HG03196 (cell line): ENCODE data around the gene KAZN.

ENCODE experiments used
- ATAC-seq: cut with Tn5 transposase; IDR thresholded peaks from one replicate; pipeline ENCODE4 v1.9.1; 2021; ENCODE audit not compliant: unreplicated experiment

The KAZN gene

DNA sequence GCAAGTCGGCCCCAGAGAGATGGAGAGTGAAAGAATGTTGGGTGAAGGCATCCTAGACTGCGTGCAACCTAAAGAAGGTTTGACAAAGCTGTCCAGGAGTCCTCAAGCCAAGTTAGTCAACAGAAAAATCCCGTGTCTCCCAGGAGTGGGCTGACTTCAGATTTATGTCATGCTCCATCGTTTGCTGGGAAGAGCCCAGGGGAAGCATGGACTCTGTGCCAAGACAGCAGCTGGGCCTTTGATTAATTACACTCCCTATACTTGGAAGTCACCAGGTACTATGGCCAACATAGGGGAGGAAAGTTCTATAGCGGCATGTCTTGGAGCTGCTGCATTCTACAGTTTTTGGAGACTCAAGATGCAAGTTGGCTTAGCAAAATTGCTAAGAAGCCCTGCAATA lies 247.4 kb downstream of the KAZN start:
- ATAC-seq, result no peak

DNA sequence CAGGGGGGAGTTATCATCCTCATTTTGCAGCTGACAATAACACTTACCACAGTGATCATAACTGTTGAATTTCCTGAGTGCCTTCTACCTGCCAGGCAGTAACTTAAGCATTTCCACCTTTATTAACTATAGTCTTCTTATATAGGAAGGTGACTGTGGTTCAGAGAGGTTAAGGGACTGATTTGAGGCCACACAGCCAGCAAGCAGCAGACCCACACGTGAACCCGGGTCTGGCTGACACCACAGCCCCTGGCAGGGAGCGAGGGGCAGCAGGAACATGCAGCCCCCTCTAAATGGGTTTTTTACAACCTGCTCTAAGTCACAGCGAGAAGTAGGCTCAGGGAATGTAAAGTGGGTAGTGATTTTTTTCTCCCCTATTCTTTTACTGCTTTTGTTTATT lies 248.2 kb downstream of the KAZN start:
- no peak for ATAC-seq

DNA sequence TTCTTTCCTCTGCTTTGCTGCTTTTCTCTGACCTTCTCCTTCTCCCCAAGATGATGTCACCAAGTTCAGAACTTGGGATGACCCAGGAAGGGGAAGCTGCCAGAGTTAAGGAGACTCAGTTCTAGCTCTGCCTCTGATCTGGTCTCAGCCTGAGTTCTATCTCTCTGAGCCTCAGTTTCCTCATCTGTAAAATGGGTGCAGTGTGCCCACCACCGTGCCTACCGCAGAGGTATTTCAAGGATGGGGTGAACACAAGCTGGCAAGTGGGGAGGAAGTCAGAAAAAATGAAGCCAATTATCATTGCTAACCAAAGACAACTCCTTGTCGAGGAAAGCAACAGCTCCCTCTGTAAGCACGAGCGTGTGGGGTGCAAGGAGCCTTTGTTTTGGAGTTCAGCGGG lies 249.7 kb downstream of the KAZN start:
- ATAC-seq, result no peak

DNA sequence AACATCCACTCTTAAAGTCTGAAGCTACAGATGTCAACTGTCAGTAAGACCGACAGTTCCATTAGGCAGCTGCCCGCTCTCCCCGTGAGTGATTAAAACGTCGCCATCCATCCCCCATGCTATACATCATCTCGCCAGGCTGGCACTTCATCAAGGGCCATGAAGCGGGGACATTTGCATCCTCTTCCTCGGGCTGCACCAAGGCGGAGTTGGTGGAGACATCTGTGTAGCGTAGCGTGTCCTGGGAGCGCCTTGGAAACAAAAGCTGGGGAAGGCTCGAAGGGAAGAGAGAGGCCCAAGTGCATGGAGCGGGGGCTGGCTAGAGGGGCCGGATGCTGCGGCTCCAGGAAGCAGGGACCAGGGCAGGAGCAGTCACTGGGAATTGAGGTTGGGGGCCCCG lies 250.1 kb downstream of the KAZN start:
- no peak for ATAC-seq

DNA sequence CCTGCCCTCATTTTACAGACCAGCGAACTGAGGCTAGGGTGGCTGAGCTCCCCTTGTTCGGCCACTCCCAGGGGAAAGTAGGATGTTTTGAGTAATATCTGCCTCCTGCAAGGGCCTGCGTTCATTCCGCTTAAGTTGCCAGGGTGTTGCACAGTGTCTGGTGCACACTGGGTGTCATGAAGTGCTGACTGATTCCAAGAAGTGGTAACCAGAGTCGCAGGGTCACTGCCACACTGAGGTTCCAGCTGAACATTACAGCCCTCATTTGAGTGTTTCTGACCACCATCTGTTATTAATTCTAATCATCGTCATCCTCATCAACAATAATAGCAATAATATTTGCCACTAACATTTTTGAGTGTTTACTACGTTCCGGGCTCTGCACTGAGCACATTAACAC lies 250.6 kb downstream of the KAZN start:
- ATAC-seq, result no peak

DNA sequence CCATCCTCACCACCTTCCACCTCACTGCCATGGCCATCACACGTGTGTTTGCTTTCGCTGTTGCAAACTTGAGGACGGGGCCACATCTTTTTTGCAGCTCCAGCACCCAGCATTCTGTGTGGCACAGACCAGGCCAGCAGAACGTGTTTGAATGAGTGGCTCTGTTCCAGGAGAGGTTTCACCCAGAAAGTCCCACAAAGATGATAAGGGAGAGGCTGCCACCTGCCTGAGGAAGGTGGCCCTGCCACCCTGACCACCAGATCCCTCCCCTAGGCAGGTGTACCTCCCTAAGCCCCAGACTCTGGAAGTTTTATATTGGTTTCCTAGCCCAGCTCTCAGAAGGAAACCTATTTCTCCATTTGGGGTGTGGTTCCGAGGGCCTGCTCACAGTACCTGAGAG lies 252.1 kb downstream of the KAZN start:
- no peak for ATAC-seq

DNA sequence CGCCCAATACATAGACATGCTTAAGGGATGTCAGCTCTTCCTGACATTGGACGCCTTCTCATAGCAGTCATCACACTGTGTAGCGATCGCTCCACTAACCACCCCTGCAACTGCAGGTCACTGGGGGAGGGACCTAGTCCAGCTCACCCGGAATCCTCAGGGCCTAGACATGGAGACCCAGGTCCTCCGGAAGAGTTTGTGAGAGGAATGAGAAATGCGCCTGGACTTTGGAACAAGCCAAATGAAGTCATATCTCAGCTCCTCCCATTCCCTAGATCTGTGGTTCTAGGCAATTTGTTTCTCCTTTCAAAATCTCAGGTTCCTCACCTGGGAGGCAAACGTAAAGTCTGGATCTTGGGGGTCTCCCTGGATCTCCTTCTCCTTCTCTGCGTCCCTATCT lies 253.3 kb downstream of the KAZN start:
- no peak for ATAC-seq

DNA sequence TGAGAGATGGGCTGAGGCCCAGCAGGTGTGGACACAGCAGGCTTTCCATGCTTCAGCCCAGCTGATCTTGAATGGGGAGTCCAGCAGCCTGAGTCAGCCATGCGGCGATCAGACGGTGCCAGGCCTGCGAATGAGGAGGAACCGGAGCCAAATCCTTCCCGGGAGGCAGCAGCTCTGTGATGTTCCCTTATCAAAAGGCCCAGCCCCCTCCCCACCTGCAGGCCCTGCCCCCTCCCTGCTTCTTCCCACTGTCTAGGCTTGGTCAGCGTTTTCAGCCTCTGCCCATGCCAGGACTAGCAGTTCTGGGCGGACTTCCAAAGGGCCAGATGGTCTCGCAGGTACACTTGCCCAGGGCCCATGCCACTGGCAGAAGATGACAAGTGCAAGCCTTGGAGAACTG lies 253.8 kb downstream of the KAZN start:
- ATAC-seq, result no peak

DNA sequence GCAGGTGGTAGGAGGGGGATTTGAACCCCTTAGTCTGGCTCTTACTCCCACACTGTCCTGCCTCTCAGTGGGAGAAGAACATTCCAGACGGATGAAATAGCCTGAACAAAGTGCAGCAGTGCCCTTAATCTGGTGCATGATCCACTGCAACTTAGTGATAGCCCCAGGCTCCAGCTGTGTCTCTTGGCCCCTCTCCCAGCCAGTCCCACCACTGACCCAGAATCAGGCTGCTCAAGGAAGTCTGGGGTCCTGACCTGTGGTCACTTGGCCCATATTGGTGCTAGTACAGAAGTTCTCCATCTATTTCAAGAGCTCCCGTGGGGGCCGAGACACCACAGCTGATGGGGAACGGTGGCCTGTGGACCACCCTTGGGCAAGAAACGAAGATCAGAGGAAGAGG lies 255.0 kb downstream of the KAZN start:
- no peak for ATAC-seq

DNA sequence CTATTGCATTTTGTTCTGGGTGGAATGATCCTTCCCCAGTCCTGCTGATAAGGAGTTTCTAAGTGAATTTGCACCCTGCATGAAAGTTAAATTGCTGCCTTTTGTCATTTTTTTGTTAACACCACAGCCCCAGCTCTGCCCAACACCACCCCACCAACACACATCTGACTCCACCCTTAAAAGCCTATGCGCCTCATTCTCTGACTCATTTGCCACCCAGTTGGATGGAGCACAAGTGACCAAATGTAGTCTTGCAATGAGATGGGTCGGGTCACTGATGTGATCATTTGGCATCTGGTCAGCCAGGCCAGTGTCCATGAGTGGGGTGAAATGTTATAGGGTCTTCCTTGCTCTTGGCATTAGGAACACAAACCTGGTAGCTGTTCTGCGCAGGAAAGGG lies 256.8 kb downstream of the KAZN start:
- no peak for ATAC-seq

DNA sequence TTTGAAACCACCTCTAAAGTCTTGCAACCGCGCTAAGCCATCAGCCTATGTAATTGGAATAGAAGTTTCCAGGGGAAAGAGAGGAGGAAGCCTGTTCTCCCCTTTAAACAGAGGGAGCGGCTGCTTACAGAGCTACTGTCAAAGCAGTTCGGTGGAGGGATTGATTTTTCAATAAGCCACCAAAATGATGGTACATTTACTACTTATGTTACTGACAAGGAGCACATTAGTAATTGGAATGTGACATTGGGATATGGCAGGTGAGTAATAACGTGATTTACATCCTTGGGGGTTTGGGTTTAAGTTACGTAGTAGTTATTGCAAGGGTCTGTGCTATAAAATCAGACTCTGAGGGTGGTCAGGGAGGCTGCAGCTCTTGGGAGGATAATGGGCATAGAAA lies 257.3 kb downstream of the KAZN start:
- ATAC-seq, result no peak

DNA sequence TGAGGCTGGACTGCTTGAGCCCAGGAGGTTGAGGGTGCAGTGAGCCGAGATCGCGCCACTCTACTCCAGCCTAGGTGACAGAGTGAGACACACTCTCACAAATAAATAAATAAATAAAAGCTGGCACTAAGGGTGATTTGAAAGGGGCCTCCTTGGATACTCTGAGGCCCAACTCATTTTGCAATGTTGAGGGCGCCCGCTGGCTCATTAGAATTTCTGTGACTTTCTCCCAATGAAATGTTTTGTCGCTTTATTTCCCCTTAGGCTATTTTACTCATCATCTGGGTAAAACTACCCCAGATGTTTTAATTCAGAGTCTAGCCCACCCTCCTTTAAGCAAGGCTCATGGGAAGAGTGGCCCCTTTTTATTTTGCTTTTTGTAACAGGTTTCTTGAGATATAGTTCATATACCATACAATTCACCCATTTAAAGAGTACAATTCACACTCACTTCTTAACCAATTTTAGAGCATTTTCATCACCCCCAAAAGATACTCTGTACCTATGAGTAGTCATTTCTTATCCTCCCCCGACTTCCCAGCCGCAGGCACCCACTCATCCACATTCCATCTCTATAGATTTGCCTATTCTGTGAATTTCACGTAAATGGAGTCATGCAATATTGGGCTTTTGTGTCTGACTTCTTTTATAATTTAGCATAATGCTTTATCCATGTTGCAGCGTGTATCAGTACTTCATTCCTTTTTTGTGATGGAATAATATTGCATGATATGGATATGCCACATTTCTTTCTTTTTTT lies 259.1 kb downstream of the KAZN start:
- no peak for ATAC-seq

DNA sequence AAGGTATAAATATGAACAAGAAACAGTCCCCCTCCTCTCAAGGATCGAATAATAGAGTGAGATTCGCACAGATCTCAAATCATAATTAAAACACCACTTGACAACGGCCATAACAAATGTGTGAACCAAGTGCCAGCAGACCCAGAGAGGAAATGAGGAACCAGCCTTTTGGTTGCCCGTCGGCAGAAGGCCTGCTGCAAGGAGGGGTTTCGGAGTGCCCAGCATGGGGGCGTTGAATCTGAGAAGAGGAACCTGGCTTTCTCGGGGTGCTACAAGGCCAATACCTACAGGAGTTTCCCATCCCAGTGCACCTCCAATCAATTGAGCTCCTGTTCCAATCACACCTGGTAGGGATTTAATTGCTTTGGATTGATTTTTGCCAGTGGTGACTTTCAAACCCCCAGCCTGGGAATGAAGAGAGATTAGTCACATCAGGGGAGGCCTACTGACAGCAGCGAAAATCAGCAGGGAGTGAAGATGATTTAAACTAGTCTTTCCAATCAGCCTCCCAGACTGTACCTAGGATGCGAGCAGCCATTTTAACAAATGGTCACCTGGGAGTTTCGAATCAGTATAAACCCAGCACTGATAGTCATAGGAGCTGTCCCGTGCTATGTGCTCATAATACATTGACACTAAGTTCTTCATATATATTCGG lies 263.8 kb downstream of the KAZN start:
- ATAC-seq, result no peak

DNA sequence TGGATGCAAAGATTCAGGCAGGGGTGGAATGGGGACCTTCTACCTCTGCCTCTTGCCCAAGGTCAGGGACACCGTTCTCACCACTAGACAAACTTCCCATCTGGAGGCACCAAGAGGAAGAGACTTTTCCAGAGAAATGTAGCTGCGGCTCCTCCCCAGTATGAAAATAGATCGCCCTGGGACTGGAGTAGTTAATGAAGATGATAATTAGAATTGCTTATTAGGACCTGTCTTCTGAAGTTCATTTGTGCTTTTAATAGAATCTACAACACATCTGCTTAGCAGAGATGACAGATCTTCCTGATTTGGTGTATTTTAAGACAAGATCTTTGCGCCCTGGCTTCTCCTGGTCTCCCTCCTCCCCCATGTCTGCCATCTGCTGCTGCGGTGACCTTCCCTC lies 266.6 kb downstream of the KAZN start:
- no peak for ATAC-seq

DNA sequence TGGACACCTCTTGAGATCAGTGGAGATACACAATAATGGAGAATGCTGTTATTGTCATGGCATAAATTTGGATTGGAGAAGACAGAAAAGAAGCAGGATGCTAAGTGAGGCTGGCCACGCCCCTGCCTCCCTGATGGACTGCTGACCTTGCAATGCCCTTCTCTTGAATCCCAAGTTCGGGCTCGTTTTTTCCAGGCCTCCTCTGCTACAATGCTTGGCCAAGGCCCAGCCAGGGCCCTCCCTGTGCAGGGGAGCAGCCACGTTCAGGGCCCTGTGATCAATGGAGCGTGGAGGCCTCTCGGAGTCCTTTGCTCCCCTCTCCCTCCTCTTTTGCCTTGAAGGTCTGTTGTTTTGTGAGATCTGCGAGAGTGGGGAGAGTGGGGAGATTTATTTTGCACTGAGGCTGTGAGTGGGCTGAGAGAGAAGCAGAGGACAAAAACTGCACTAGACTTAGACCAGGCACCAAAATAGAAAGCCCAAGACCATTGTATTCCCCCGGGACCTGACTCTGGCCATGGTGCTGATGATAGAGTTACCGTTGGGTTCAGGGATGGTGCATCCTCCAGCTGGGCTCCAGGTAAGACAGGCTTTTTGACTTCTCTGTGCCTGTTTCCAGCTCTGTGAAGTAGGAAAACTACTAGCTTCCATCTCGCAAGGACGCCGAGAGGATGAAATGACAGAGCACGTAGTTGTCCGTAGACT lies 268.6 kb downstream of the KAZN start:
- ATAC-seq, result no peak

DNA sequence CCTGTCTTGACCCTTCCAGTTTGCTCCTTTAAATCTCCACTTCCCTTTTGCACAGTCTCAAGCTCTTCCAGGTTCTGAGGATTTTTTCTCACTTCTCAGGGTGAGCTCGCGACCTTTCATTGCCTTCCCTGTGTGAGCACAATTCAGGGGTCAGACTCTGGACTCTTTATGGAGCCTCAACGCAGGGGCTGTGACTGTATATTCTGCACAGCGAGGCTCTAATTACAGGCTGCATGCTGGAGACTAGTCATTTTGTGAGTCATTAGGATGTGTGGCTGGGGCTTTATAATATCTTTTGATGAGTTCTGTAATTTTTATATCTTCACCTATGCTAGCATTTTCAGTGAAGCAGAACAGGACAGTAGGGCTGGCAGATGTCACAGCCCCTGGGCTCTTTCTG lies 270.7 kb downstream of the KAZN start:
- ATAC-seq, result no peak

DNA sequence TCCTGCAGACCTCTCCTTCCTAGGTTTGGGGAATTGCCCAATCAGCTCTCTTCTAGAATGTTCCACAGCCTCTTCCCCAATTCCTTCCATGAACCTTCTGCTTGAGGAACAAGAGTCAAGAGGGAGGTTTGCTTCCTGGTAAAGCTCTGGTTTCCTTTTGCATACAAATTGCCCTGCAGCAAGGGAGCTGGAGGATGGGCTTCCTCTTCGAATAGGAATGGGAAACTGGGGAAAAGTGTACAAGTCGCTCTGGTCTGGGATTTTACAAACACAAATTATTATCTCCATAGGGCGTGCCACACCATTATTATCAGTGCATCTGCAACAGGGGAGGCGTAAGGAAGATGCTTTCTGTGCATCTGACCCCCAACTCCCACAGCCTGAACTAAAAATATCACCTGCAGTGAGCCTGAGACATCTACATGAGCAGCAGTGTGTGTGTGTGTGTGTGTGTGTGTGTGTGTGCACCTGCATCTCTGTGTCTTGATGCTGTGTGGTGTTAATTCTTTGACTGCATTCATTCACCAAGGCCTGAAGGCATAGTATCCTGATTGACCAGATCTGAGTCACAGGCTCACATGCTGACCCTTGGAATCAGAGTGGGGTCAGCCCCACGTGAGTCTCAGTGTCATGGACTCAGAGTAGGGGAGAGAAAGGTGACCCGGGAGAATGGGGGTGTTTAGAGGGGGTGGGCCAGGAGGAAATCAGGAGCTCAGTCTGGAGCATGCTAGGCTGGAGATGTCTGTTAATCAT lies 272.9 kb downstream of the KAZN start:
- no peak for ATAC-seq

DNA sequence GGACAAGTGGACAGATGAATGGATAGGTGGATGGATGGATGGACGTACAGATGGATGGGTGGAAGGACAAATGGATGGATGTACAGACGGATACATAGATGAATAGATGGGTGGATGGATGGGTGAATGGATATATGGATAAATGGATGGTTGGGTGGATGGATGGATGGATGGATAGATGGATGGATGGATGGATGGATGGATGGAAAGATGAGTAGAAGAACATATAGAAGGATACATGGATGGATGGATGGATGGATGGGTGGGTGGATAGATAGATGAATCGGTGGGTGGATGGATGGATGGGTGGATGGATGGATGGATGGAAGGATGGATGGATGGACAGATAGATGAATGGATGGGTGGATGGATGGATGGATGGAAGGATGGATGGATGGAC lies 274.3 kb downstream of the KAZN start:
- no peak for ATAC-seq

DNA sequence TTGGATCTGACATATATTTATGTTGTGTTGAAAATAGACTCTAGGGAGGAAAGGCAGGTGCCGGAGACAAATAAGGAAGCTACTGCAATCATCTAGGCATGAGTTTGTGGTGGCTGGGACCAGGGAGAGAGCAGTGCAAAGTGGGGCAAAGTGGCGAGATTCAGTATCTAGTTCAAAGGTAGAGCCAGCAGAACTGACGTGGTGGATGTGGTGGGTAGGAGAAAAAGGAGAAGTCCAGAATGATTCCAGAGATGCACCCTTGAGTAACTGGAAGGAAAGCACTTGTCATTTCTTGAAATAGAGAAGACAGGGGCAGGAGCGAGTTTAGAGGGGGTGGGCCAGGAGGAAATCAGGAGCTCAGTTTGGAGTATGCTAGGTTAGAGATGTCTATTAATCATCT lies 275.2 kb downstream of the KAZN start:
- no peak for ATAC-seq

DNA sequence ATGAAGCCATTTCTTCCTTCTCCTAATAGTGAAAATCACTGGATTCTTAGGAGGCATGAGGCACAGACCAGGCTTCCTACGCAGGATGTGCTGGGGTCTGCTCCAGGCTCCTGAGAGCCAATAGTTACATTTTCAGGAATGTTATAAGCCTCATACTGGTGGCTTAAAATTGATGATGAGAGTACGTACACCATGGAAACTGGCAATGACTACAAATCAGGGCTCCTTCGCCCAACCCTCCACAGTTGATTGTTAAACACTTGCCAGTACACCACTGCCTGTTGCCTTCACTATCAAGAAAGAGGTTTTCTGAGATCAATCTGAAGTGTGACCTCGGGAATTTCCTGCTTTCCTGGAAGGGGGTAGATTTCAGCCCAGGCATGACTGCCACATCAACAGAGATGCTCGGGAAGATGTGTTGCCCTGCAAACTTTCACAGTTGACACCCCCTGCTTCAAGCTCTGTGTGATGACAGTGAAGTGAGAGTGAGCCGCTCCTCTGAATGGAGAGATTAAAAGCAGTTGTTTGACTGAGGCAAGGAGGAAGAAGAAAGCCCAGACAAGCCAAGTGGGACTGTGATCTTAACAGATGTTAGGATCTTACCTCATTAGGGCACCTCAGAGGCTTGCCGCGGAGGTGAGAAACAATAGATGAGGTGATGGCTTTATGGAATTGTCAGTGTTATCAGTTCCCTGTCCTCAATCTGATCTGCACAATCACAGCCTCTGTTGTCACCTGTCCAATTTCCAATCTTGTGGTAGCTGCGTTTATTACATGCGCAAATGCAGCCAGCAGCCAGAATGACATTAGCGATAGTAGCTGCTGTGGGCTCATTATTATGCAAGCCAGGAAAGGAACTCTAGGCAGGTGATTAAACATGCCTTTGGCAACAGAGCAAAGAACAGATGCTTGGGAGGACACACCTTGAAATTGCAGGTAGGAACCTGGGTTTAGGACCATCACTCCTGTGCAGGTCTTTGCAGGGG lies 277.3 kb downstream of the KAZN start:
- ATAC-seq, result no peak
